ENCODE data around the gene SPPL2C. TPM values are rescaled to one million over a fixed set of nuclear protein-coding genes. Genes with fewer than 3 reads are reported as not detected.

The SPPL2C gene
- total RNA-seq, 1 donor from 2014 or later, result not detected

GRCh38 chr17:45877467-45877866 is 32.8 kb downstream of the SPPL2C start:
- no peak for DNase-seq (ENCODE audit: low spot score)
- no peak overlapping the region for H3K4me2 ChIP-seq
- H3K9me3 Mint-ChIP-seq, result no peaks in the 10 kb centered on the region
- H3K27ac Mint-ChIP-seq, result no peak overlapping the region
- no peak overlapping the region for H3K4me3 ChIP-seq
- H3K9me3 ChIP-seq (ENCODE audit: low read depth), result no peaks in the 10 kb centered on the region
- peaks cover 9% of the 10 kb centered on the region for H3K27me3 Mint-ChIP-seq (ENCODE audit: insufficient read depth, low read depth)
- H3K4me3 Mint-ChIP-seq, result no peak overlapping the region
- H3K27ac ChIP-seq, result no peak overlapping the region
- H2AFZ ChIP-seq (replicated peaks), result no peak overlapping the region
- peaks cover 9% of the 10 kb centered on the region for H3K4me1 Mint-ChIP-seq
- H3F3A ChIP-seq (ENCODE audit: low read depth), result no peaks in the 10 kb centered on the region
- no peaks in the 10 kb centered on the region for H3K36me3 ChIP-seq
- H3K9ac ChIP-seq, result no peak overlapping the region
- H3K79me2 ChIP-seq (ENCODE audit: low read depth), result no peaks in the 10 kb centered on the region
- peaks cover 4% of the 10 kb centered on the region for H3K27me3 ChIP-seq
- H4K20me1 ChIP-seq (ENCODE audit: low read depth), result no peaks in the 10 kb centered on the region
- H3K4me1 ChIP-seq, result no peaks in the 10 kb centered on the region
- TF ChIP-seq EZH2 (IDR thresholded peaks at IDR 0.05) (no peak), EZH2phosphoT487 (IDR thresholded peaks at IDR 0.05) (no peak), CTCF (IDR thresholded peaks at IDR 0.05) (no peak)
- H3K36me3 Mint-ChIP-seq, result no peaks in the 10 kb centered on the region

GRCh38 chr17:45883063-45883462 is 38.4 kb downstream of the SPPL2C start:
- H3K27ac ChIP-seq, result no peak overlapping the region
- H3K4me2 ChIP-seq, result no peak overlapping the region
- no peaks in the 10 kb centered on the region for H4K20me1 ChIP-seq (ENCODE audit: low read depth)
- no peak overlapping the region for H2AFZ ChIP-seq (replicated peaks)
- Mint-ChIP-seq H3K27me3 (ENCODE audit: insufficient read depth, low read depth) (peaks cover 6% of the 10 kb centered on the region), H3K27ac (no peak overlapping the region), H3K9me3 (peaks cover 3% of the 10 kb centered on the region), H3K36me3 (no peaks in the 10 kb centered on the region), H3K4me3 (no peak overlapping the region), H3K4me1 (no peaks in the 10 kb centered on the region)
- no peak overlapping the region for H3K4me3 ChIP-seq
- TF ChIP-seq CTCF (IDR thresholded peaks at IDR 0.05) (no peak), EZH2phosphoT487 (IDR thresholded peaks at IDR 0.05) (no peak), EZH2 (IDR thresholded peaks at IDR 0.05) (no peak)
- no peaks in the 10 kb centered on the region for H3K4me1 ChIP-seq
- no peaks in the 10 kb centered on the region for H3K36me3 ChIP-seq
- no peaks in the 10 kb centered on the region for H3K27me3 ChIP-seq
- H3K9me3 ChIP-seq (ENCODE audit: low read depth), result no peaks in the 10 kb centered on the region
- no peaks in the 10 kb centered on the region for H3F3A ChIP-seq (ENCODE audit: low read depth)
- no peaks in the 10 kb centered on the region for H3K79me2 ChIP-seq (ENCODE audit: low read depth)
- no peak for DNase-seq (ENCODE audit: low spot score)
- H3K9ac ChIP-seq, result no peak overlapping the region

- H3K9me3 Mint-ChIP-seq, result peaks cover 3% of the 10 kb centered on the region
- H3K9ac ChIP-seq, result no peak overlapping the region
- no peaks in the 10 kb centered on the region for H3K36me3 ChIP-seq
- H3K4me2 ChIP-seq, result no peak overlapping the region
- TF ChIP-seq EZH2 (IDR thresholded peaks at IDR 0.05), result no peak
- H3K4me1 Mint-ChIP-seq, result no peaks in the 10 kb centered on the region
- no peaks in the 10 kb centered on the region for H3K9me3 ChIP-seq (ENCODE audit: low read depth)
- H3F3A ChIP-seq (ENCODE audit: low read depth), result no peaks in the 10 kb centered on the region
- no peak overlapping the region for H2AFZ ChIP-seq (replicated peaks)
- H3K4me3 ChIP-seq, result no peak overlapping the region
- H3K27ac Mint-ChIP-seq, result no peak overlapping the region
- H3K4me1 ChIP-seq, result no peaks in the 10 kb centered on the region
- H3K4me3 Mint-ChIP-seq, result no peak overlapping the region
- no peaks in the 10 kb centered on the region for H4K20me1 ChIP-seq (ENCODE audit: low read depth)
- peaks cover 4% of the 10 kb centered on the region for H3K27me3 Mint-ChIP-seq (ENCODE audit: insufficient read depth, low read depth)
- H3K27me3 ChIP-seq, result peaks cover 25% of the 10 kb centered on the region
- no peak for DNase-seq (ENCODE audit: low spot score)
- no peaks in the 10 kb centered on the region for H3K79me2 ChIP-seq (ENCODE audit: low read depth)
- no peaks in the 10 kb centered on the region for H3K36me3 Mint-ChIP-seq
- H3K27ac ChIP-seq, result no peak overlapping the region
These were observed 42.2 kb downstream of the SPPL2C start for GRCh38 chr17:45886852-45887251.

GRCh38 chr17:45888392-45888791 is 43.7 kb downstream of the SPPL2C start:
- peaks cover 3% of the 10 kb centered on the region for H3K9me3 Mint-ChIP-seq
- Histone ChIP-seq H2AFZ (replicated peaks) (no peak overlapping the region), H3K27ac (no peak overlapping the region), H3K27me3 (peaks cover 40% of the 10 kb centered on the region), H3K9me3 (ENCODE audit: low read depth) (no peaks in the 10 kb centered on the region), H3K4me3 (no peak overlapping the region), H3K4me1 (no peaks in the 10 kb centered on the region), H3F3A (ENCODE audit: low read depth) (no peaks in the 10 kb centered on the region), H4K20me1 (ENCODE audit: low read depth) (no peaks in the 10 kb centered on the region), H3K9ac (no peak overlapping the region), H3K79me2 (ENCODE audit: low read depth) (no peaks in the 10 kb centered on the region), H3K36me3 (no peaks in the 10 kb centered on the region), H3K4me2 (no peak overlapping the region)
- peaks cover 5% of the 10 kb centered on the region for H3K27me3 Mint-ChIP-seq (ENCODE audit: insufficient read depth, low read depth)
- H3K27ac Mint-ChIP-seq, result no peak overlapping the region
- no peaks in the 10 kb centered on the region for H3K4me1 Mint-ChIP-seq
- no peak for DNase-seq (ENCODE audit: low spot score)
- H3K4me3 Mint-ChIP-seq, result no peak overlapping the region
- TF ChIP-seq EZH2phosphoT487 (IDR thresholded peaks at IDR 0.05), result no peak
- no peak for TF ChIP-seq EZH2 (IDR thresholded peaks at IDR 0.05)
- no peak for TF ChIP-seq CTCF (IDR thresholded peaks at IDR 0.05)
- H3K36me3 Mint-ChIP-seq, result no peaks in the 10 kb centered on the region
